Measurements from ENCODE around the gene RIMKLA.

The RIMKLA gene

GRCh38 chr1:42372796-42373195 lies 7.8 kb upstream of the RIMKLA start:
- DNase-seq (ENCODE audit: low read depth) = no peak

GRCh38 chr1:42379794-42380585 lies 602 bp upstream of the RIMKLA start:
- no peak for DNase-seq (ENCODE audit: low read depth)

GRCh38 chr1:42381280-42381673 lies 685 bp downstream of the RIMKLA start:
- no peak for DNase-seq (ENCODE audit: low read depth)

GRCh38 chr1:42385283-42385682 lies 4.7 kb downstream of the RIMKLA start:
- no peak for DNase-seq (ENCODE audit: low read depth)

- DNase-seq (ENCODE audit: low read depth) = no peak
Measured at GRCh38 chr1:42386051-42386450, 5.5 kb downstream of the RIMKLA start.

- no peak for DNase-seq (ENCODE audit: low read depth)
Measured at GRCh38 chr1:42392255-42392654, 11.7 kb downstream of the RIMKLA start.

- DNase-seq (ENCODE audit: low read depth) = no peak
Measured at GRCh38 chr1:42392967-42393848, 12.6 kb downstream of the RIMKLA start.

- DNase-seq (ENCODE audit: low read depth) = no peak
Measured at GRCh38 chr1:42399315-42400100, 18.9 kb downstream of the RIMKLA start.

- no peak for DNase-seq (ENCODE audit: low read depth)
Measured at GRCh38 chr1:42403880-42404400, 23.3 kb downstream of the RIMKLA start.

- no peak for DNase-seq (ENCODE audit: low read depth)
Measured at GRCh38 chr1:42414551-42415496, 34.2 kb downstream of the RIMKLA start.

- no peak for DNase-seq (ENCODE audit: low read depth)
Measured at GRCh38 chr1:42417166-42417565, 36.6 kb downstream of the RIMKLA start.

- no peak for DNase-seq (ENCODE audit: low read depth)
Measured at GRCh38 chr1:42418516-42418915, 37.9 kb downstream of the RIMKLA start.

GRCh38 chr1:42419126-42419821 lies 38.7 kb downstream of the RIMKLA start:
- no peak for DNase-seq (ENCODE audit: low read depth)

- no peak for DNase-seq (ENCODE audit: low read depth)
Measured at GRCh38 chr1:42420121-42420520, 39.5 kb downstream of the RIMKLA start.

- peak; percentile 85 for DNase-seq (ENCODE audit: low read depth)
Measured at GRCh38 chr1:42420911-42421585, 40.5 kb downstream of the RIMKLA start.

GRCh38 chr1:42422737-42423136 lies 42.1 kb downstream of the RIMKLA start:
- DNase-seq (ENCODE audit: low read depth) = no peak

- no peak for DNase-seq (ENCODE audit: low read depth)
Measured at GRCh38 chr1:42423681-42424080, 43.1 kb downstream of the RIMKLA start.

GRCh38 chr1:42424201-42424600 lies 43.6 kb downstream of the RIMKLA start:
- no peak for DNase-seq (ENCODE audit: low read depth)

GRCh38 chr1:42427240-42427639 lies 46.6 kb downstream of the RIMKLA start:
- no peak for DNase-seq (ENCODE audit: low read depth)

GRCh38 chr1:42429603-42430002 lies 49.0 kb downstream of the RIMKLA start:
- DNase-seq (ENCODE audit: low read depth) = peak; percentile 44
